K562 (cell line): ENCODE measurements around the gene DAPK2. TPM values are rescaled to one million over a fixed set of nuclear protein-coding genes. Genes with fewer than 3 reads are reported as not detected.

Experiments used
- BDP1 ChIP-seq: IDR thresholded peaks from 3 replicates; pipeline ENCODE4 v1.6.1; 2011; ENCODE audit not compliant: insufficient read length, insufficient read depth
- COPS2 ChIP-seq: fragments of 450-650 bp; conservative IDR thresholded peaks from 2 replicates; pipeline ENCODE4 v1.6.1; 2016; ENCODE audit warnings: mild to moderate bottlenecking, moderate library complexity
- ESRRB ChIP-seq: fragments of 250-450 bp; sonication (Bioruptor Pico); IDR thresholded peaks from 2 replicates; pipeline ENCODE4 v1.5.0; 2020; ENCODE audit warnings: mild to moderate bottlenecking, moderate library complexity, borderline replicate concordance
- ETV6 ChIP-seq, 3 experiments: fragments of 150-350 bp in 1 of 3; sonication (generic) in 1 of 3; formaldehyde crosslinking in 1 of 3; IDR thresholded peaks; 2 replicates each; pipeline versions ENCODE4 v1.6.1 to v1.8.0; 2014 to 2022; ENCODE audit warnings: borderline replicate concordance in 2 of 3, low read depth in 2 of 3, antibody characterized with exemption in 1 of 3, low read length in 1 of 3, mild to moderate bottlenecking in 1 of 3, missing genetic modification reagents in 1 of 3
- HDAC2 ChIP-seq: fragments of 450-650 bp; IDR thresholded peaks from 2 replicates; pipeline ENCODE4 v1.6.1; 2016; ENCODE audit warnings: mild to moderate bottlenecking
- ID3 ChIP-seq, 2 experiments: fragments of 250-450 bp in 1 of 2; fragments of 450-650 bp in 1 of 2; sonication (Bioruptor Pico) in 1 of 2; IDR thresholded peaks; 2 replicates each; pipeline versions ENCODE4 v1.6.1 to v1.8.0; 2016 to 2021; ENCODE audit warnings: mild to moderate bottlenecking in 2 of 2, moderate library complexity in 2 of 2, missing compliant biosample characterization in 1 of 2, missing genetic modification characterization in 1 of 2
- NEUROD1 ChIP-seq: fragments of 150-350 bp; IDR thresholded peaks from 2 replicates; pipeline ENCODE4 v1.6.1; 2014; ENCODE audit warnings: borderline replicate concordance, low read length, low read depth; ENCODE audit not compliant: partially characterized antibody
- POLR2AphosphoS5 ChIP-seq: IDR thresholded peaks from 2 replicates; pipeline ENCODE4 v1.6.1; 2011; ENCODE audit warnings: mild to moderate bottlenecking, low read depth, low read length, moderate library complexity; ENCODE audit not compliant: control insufficient read depth, insufficient read depth
- YY1 ChIP-seq, 3 experiments: IDR thresholded peaks; 2 replicates each; pipeline ENCODE4 v1.6.1; 2011; ENCODE audit warnings: low read length in 2 of 3, mild to moderate bottlenecking in 2 of 3, moderate library complexity in 2 of 3, borderline replicate concordance in 1 of 3, control low read depth in 1 of 3, low read depth in 1 of 3; ENCODE audit not compliant: insufficient read depth in 3 of 3, insufficient replicate concordance in 2 of 3, control insufficient read depth in 1 of 3, insufficient read length in 1 of 3; ENCODE audit errors: extremely low read depth in 1 of 3
- ZBTB17 ChIP-seq: fragments of 450-650 bp; formaldehyde crosslinking; IDR thresholded peaks from 2 replicates; pipeline ENCODE4 v1.4.0; 2020; ENCODE audit warnings: mild to moderate bottlenecking
- ZNF124 ChIP-seq: sonication (generic); formaldehyde crosslinking; IDR thresholded peaks from 2 replicates; pipeline ENCODE4 v1.8.1; 2022; ENCODE audit warnings: missing genetic modification reagents
- ZNF518B ChIP-seq: fragments of 250-450 bp; sonication (Bioruptor Pico); IDR thresholded peaks from 2 replicates; pipeline ENCODE4 v1.5.0; 2021; ENCODE audit warnings: mild to moderate bottlenecking, moderate library complexity
- ZNF695 ChIP-seq: fragments of 450-650 bp; formaldehyde crosslinking; IDR thresholded peaks from 2 replicates; pipeline ENCODE4 v1.4.0; 2020; ENCODE audit warnings: mild to moderate bottlenecking, moderate library complexity
- ZNF780A ChIP-seq: fragments of 250-450 bp; sonication (Bioruptor Pico); IDR thresholded peaks from 2 replicates; pipeline ENCODE4 v1.5.0; 2021; ENCODE audit warnings: mild to moderate bottlenecking
- polyA plus RNA-seq, 8 experiments: library from polyadenylated mRNA; depleted of rRNA in 4 of 8; stranded (reverse) in 5 of 8; unstranded in 3 of 8; fragments of >200 nt; fragmentation: Nextera tagmentation in 2 of 8; fragmentation: Illumina TruSeq in 1 of 8; extraction: Ambion mirVana in 2 of 8; extraction: Trizol in 1 of 8; gene quantifications; 2 replicates each; pipeline versions ENCODE4 v1.2.1 to v1.2.3, GENCODE V29; 2011 to 2014; ENCODE audit warnings: inconsistent platforms in 1 of 8, missing spikeins in 1 of 8
- total RNA-seq, 7 experiments: library from RNA; depleted of rRNA in 6 of 7; stranded (reverse); fragments of >200 nt in 6 of 7; fragmentation: Illumina TruSeq in 2 of 7; extraction: Trizol in 2 of 7; gene quantifications; 2 replicates each; pipeline versions ENCODE4 v1.2.1 to v1.2.3, GENCODE V29; 2011 to 2021; ENCODE audit warnings: low replicate concordance in 1 of 7
- TF ChIP-seq, protein P1 (sequence below): fragments of 250-450 bp; sonication (Bioruptor Pico); IDR thresholded peaks from 2 replicates; pipeline ENCODE4 v1.5.0; 2021
- TF ChIP-seq, protein P2 (sequence below): sonication (generic); formaldehyde crosslinking; IDR thresholded peaks from 2 replicates; pipeline ENCODE4 v1.8.0; 2023; ENCODE audit warnings: mild to moderate bottlenecking, missing genetic modification reagents

DAPK2 gene
- total and polyA plus RNA-seq, 9 of the 15 experiments (the other 6 are each of a cell fraction or from before 2014, with no cell fraction given) = 0.14 to 5.2 (median 2.2) TPM

DNA sequence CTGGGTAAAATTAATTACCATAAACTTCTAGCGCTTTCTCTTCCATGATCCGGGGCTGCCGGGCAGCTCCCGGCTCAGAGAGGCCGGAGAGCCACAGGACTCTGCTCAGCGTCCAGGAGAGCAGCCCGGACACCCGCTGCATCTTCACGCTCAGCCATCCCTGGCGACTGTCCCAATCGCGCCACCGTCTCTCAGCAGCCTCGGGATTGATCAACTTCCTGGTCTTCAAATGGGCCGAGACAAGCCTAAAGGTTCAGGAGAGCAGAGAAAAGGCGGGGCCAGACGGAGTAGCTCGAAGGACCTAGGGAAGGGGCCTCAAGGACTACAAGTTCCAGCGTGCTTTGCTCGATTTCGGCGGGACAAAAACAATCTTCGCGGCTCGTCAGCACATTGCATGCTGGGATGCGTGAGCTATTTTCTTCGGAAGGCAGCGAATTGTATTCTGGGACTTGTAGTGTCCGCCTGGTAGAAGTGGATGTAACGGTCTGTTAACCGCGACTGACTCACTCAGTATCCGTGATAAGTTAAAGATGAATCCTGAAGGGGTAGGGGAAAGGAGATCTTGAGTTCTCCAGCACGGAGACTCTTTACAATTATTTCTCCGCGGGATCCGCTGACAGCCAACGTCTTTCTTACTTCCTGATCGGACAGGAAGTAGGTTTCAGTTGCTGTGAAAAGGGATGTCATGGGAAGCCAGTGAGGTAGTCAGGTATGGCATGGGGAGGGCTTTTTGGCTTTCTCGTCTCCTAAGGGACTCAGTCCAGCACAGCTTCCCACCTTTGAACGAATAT is 47.5 kb upstream of the DAPK2 start, which contains the start of gene CIAO2A (continued):
- no peak for TF ChIP-seq COPS2
- TF ChIP-seq ETV6 (IDR thresholded peaks at IDR 0.05; ENCODE audit: borderline replicate concordance in 1 of 2, low read depth in 2 of 2, low read length in 1 of 2) = peak in 1 of 2 experiments; percentile 33; a peak in 1 of 4 replicates
- TF ChIP-seq ETV6 (CRISPR knock-in tag; IDR thresholded peaks at IDR 0.05; ENCODE audit: borderline replicate concordance) = no peak
- no peak for TF ChIP-seq ZBTB17 (CRISPR knock-in tag)
- no peak for TF ChIP-seq ESRRB
- no peak for TF ChIP-seq ZNF695
- no peak for TF ChIP-seq ZNF124 (CRISPR knock-in tag)
- TF ChIP-seq HDAC2 = no peak; the same call in 1 of the 2 replicates
- TF ChIP-seq, protein P1, sequence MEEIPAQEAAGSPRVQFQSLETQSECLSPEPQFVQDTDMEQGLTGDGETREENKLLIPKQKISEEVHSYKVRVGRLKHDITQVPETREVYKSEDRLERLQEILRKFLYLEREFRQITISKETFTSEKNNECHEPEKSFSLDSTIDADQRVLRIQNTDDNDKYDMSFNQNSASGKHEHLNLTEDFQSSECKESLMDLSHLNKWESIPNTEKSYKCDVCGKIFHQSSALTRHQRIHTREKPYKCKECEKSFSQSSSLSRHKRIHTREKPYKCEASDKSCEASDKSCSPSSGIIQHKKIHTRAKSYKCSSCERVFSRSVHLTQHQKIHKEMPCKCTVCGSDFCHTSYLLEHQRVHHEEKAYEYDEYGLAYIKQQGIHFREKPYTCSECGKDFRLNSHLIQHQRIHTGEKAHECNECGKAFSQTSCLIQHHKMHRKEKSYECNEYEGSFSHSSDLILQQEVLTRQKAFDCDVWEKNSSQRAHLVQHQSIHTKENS (CRISPR knock-in tag) = no peak
- no peak for TF ChIP-seq ID3 (CRISPR knock-in tag; IDR thresholded peaks at IDR 0.05)
- TF ChIP-seq ID3 (tag; IDR thresholded peaks at IDR 0.05) = no peak
- peak; percentile 77 for TF ChIP-seq POLR2AphosphoS5
- no peak for TF ChIP-seq ZNF780A (CRISPR knock-in tag)
- no peak for TF ChIP-seq ZNF518B (CRISPR knock-in tag)
- TF ChIP-seq YY1 (IDR thresholded peaks at IDR 0.05; ENCODE audit: borderline replicate concordance in 1 of 3, control insufficient read depth in 1 of 3, extremely low read depth in 1 of 3, insufficient read depth in 3 of 3, insufficient read length in 1 of 3, insufficient replicate concordance in 2 of 3, low read depth in 1 of 3, low read length in 2 of 3) = peak in 2 of 3 experiments; percentile 68 to 81
- no peak for TF ChIP-seq BDP1
- TF ChIP-seq, protein P2, sequence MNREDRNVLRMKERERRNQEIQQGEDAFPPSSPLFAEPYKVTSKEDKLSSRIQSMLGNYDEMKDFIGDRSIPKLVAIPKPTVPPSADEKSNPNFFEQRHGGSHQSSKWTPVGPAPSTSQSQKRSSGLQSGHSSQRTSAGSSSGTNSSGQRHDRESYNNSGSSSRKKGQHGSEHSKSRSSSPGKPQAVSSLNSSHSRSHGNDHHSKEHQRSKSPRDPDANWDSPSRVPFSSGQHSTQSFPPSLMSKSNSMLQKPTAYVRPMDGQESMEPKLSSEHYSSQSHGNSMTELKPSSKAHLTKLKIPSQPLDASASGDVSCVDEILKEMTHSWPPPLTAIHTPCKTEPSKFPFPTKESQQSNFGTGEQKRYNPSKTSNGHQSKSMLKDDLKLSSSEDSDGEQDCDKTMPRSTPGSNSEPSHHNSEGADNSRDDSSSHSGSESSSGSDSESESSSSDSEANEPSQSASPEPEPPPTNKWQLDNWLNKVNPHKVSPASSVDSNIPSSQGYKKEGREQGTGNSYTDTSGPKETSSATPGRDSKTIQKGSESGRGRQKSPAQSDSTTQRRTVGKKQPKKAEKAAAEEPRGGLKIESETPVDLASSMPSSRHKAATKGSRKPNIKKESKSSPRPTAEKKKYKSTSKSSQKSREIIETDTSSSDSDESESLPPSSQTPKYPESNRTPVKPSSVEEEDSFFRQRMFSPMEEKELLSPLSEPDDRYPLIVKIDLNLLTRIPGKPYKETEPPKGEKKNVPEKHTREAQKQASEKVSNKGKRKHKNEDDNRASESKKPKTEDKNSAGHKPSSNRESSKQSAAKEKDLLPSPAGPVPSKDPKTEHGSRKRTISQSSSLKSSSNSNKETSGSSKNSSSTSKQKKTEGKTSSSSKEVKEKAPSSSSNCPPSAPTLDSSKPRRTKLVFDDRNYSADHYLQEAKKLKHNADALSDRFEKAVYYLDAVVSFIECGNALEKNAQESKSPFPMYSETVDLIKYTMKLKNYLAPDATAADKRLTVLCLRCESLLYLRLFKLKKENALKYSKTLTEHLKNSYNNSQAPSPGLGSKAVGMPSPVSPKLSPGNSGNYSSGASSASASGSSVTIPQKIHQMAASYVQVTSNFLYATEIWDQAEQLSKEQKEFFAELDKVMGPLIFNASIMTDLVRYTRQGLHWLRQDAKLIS (CRISPR knock-in tag) = peak; percentile 52; the same call in 1 of the 2 replicates
- TF ChIP-seq NEUROD1 = peak; percentile 67
